ENCODE results near the gene ARRDC4. TPM values are rescaled to one million over a fixed set of nuclear protein-coding genes. Genes with fewer than 3 reads are reported as not detected.

ARRDC4 gene
- total RNA-seq, 1 experiment from 2014 or later: 9.0 TPM

DNA sequence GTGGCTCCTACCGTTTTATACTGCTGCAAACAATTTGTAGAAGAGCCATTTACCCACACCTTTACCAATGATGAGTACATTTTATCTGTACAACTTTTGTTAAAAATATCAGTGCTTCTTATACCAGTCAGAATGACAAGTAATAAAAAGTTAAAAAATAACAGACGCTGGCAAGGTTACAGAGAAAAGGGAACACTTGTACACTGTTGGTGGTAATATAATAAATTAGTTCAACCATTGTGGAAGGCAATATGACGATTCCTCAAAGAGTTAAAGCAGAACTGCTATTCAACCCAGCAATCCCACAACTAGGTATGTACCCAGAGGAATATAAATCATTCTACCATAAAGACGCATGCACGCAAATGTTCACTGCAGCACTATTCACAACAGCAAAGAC lies 51.9 kb downstream of the ARRDC4 start:
- Mint-ChIP-seq H3K27ac (no peak overlapping the region), H3K9me3 (no peaks in the 10 kb centered on the region), H3K4me1 (no peaks in the 10 kb centered on the region), H3K4me3 (no peak overlapping the region), H3K27me3 (ENCODE audit: low read depth) (no peaks in the 10 kb centered on the region), H3K36me3 (no peaks in the 10 kb centered on the region)
- DNase-seq (ENCODE audit: low spot score) (no peak), ATAC-seq (no peak)
- TF ChIP-seq, protein P1, sequence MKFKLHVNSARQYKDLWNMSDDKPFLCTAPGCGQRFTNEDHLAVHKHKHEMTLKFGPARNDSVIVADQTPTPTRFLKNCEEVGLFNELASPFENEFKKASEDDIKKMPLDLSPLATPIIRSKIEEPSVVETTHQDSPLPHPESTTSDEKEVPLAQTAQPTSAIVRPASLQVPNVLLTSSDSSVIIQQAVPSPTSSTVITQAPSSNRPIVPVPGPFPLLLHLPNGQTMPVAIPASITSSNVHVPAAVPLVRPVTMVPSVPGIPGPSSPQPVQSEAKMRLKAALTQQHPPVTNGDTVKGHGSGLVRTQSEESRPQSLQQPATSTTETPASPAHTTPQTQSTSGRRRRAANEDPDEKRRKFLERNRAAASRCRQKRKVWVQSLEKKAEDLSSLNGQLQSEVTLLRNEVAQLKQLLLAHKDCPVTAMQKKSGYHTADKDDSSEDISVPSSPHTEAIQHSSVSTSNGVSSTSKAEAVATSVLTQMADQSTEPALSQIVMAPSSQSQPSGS (CRISPR knock-in tag; IDR thresholded peaks at IDR 0.05; ENCODE audit: borderline replicate concordance, low read depth): no peak
- TF ChIP-seq, protein P2, sequence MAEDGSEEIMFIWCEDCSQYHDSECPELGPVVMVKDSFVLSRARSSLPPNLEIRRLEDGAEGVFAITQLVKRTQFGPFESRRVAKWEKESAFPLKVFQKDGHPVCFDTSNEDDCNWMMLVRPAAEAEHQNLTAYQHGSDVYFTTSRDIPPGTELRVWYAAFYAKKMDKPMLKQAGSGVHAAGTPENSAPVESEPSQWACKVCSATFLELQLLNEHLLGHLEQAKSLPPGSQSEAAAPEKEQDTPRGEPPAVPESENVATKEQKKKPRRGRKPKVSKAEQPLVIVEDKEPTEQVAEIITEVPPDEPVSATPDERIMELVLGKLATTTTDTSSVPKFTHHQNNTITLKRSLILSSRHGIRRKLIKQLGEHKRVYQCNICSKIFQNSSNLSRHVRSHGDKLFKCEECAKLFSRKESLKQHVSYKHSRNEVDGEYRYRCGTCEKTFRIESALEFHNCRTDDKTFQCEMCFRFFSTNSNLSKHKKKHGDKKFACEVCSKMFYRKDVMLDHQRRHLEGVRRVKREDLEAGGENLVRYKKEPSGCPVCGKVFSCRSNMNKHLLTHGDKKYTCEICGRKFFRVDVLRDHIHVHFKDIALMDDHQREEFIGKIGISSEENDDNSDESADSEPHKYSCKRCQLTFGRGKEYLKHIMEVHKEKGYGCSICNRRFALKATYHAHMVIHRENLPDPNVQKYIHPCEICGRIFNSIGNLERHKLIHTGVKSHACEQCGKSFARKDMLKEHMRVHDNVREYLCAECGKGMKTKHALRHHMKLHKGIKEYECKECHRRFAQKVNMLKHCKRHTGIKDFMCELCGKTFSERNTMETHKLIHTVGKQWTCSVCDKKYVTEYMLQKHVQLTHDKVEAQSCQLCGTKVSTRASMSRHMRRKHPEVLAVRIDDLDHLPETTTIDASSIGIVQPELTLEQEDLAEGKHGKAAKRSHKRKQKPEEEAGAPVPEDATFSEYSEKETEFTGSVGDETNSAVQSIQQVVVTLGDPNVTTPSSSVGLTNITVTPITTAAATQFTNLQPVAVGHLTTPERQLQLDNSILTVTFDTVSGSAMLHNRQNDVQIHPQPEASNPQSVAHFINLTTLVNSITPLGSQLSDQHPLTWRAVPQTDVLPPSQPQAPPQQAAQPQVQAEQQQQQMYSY (CRISPR knock-in tag; IDR thresholded peaks at IDR 0.05): no peak
- TF ChIP-seq RELA (CRISPR knock-in tag; IDR thresholded peaks at IDR 0.05; ENCODE audit: borderline replicate concordance) (no peak), ZNF671 (CRISPR knock-in tag; IDR thresholded peaks at IDR 0.05) (no peak), SMAD3 (CRISPR knock-in tag; IDR thresholded peaks at IDR 0.05; ENCODE audit: borderline replicate concordance) (no peak), GTF2I (CRISPR knock-in tag; conservative IDR thresholded peaks at IDR 0.05) (no peak), CBFB (CRISPR knock-in tag; IDR thresholded peaks at IDR 0.05; ENCODE audit: low read depth) (no peak), ZBTB21 (CRISPR knock-in tag; IDR thresholded peaks at IDR 0.05; ENCODE audit: borderline replicate concordance) (no peak)
- TF ChIP-seq, protein P3, sequence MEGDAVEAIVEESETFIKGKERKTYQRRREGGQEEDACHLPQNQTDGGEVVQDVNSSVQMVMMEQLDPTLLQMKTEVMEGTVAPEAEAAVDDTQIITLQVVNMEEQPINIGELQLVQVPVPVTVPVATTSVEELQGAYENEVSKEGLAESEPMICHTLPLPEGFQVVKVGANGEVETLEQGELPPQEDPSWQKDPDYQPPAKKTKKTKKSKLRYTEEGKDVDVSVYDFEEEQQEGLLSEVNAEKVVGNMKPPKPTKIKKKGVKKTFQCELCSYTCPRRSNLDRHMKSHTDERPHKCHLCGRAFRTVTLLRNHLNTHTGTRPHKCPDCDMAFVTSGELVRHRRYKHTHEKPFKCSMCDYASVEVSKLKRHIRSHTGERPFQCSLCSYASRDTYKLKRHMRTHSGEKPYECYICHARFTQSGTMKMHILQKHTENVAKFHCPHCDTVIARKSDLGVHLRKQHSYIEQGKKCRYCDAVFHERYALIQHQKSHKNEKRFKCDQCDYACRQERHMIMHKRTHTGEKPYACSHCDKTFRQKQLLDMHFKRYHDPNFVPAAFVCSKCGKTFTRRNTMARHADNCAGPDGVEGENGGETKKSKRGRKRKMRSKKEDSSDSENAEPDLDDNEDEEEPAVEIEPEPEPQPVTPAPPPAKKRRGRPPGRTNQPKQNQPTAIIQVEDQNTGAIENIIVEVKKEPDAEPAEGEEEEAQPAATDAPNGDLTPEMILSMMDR (IDR thresholded peaks at IDR 0.05): no peak
- TF ChIP-seq, protein P4, sequence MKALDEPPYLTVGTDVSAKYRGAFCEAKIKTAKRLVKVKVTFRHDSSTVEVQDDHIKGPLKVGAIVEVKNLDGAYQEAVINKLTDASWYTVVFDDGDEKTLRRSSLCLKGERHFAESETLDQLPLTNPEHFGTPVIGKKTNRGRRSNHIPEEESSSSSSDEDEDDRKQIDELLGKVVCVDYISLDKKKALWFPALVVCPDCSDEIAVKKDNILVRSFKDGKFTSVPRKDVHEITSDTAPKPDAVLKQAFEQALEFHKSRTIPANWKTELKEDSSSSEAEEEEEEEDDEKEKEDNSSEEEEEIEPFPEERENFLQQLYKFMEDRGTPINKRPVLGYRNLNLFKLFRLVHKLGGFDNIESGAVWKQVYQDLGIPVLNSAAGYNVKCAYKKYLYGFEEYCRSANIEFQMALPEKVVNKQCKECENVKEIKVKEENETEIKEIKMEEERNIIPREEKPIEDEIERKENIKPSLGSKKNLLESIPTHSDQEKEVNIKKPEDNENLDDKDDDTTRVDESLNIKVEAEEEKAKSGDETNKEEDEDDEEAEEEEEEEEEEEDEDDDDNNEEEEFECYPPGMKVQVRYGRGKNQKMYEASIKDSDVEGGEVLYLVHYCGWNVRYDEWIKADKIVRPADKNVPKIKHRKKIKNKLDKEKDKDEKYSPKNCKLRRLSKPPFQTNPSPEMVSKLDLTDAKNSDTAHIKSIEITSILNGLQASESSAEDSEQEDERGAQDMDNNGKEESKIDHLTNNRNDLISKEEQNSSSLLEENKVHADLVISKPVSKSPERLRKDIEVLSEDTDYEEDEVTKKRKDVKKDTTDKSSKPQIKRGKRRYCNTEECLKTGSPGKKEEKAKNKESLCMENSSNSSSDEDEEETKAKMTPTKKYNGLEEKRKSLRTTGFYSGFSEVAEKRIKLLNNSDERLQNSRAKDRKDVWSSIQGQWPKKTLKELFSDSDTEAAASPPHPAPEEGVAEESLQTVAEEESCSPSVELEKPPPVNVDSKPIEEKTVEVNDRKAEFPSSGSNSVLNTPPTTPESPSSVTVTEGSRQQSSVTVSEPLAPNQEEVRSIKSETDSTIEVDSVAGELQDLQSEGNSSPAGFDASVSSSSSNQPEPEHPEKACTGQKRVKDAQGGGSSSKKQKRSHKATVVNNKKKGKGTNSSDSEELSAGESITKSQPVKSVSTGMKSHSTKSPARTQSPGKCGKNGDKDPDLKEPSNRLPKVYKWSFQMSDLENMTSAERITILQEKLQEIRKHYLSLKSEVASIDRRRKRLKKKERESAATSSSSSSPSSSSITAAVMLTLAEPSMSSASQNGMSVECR (CRISPR knock-in tag; IDR thresholded peaks at IDR 0.05; ENCODE audit: borderline replicate concordance): no peak
- TF ChIP-seq, protein P5, sequence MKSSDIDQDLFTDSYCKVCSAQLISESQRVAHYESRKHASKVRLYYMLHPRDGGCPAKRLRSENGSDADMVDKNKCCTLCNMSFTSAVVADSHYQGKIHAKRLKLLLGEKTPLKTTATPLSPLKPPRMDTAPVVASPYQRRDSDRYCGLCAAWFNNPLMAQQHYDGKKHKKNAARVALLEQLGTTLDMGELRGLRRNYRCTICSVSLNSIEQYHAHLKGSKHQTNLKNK (CRISPR knock-in tag; IDR thresholded peaks at IDR 0.05): no peak
- TF ChIP-seq, protein P6, sequence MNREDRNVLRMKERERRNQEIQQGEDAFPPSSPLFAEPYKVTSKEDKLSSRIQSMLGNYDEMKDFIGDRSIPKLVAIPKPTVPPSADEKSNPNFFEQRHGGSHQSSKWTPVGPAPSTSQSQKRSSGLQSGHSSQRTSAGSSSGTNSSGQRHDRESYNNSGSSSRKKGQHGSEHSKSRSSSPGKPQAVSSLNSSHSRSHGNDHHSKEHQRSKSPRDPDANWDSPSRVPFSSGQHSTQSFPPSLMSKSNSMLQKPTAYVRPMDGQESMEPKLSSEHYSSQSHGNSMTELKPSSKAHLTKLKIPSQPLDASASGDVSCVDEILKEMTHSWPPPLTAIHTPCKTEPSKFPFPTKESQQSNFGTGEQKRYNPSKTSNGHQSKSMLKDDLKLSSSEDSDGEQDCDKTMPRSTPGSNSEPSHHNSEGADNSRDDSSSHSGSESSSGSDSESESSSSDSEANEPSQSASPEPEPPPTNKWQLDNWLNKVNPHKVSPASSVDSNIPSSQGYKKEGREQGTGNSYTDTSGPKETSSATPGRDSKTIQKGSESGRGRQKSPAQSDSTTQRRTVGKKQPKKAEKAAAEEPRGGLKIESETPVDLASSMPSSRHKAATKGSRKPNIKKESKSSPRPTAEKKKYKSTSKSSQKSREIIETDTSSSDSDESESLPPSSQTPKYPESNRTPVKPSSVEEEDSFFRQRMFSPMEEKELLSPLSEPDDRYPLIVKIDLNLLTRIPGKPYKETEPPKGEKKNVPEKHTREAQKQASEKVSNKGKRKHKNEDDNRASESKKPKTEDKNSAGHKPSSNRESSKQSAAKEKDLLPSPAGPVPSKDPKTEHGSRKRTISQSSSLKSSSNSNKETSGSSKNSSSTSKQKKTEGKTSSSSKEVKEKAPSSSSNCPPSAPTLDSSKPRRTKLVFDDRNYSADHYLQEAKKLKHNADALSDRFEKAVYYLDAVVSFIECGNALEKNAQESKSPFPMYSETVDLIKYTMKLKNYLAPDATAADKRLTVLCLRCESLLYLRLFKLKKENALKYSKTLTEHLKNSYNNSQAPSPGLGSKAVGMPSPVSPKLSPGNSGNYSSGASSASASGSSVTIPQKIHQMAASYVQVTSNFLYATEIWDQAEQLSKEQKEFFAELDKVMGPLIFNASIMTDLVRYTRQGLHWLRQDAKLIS (CRISPR knock-in tag; IDR thresholded peaks at IDR 0.05; ENCODE audit: borderline replicate concordance): no peak
- TF ChIP-seq, protein P7, sequence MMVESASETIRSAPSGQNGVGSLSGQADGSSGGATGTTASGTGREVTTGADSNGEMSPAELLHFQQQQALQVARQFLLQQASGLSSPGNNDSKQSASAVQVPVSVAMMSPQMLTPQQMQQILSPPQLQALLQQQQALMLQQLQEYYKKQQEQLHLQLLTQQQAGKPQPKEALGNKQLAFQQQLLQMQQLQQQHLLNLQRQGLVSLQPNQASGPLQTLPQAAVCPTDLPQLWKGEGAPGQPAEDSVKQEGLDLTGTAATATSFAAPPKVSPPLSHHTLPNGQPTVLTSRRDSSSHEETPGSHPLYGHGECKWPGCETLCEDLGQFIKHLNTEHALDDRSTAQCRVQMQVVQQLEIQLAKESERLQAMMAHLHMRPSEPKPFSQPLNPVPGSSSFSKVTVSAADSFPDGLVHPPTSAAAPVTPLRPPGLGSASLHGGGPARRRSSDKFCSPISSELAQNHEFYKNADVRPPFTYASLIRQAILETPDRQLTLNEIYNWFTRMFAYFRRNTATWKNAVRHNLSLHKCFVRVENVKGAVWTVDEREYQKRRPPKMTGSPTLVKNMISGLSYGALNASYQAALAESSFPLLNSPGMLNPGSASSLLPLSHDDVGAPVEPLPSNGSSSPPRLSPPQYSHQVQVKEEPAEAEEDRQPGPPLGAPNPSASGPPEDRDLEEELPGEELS (CRISPR knock-in tag; IDR thresholded peaks at IDR 0.05): no peak
- TF ChIP-seq, protein P8, sequence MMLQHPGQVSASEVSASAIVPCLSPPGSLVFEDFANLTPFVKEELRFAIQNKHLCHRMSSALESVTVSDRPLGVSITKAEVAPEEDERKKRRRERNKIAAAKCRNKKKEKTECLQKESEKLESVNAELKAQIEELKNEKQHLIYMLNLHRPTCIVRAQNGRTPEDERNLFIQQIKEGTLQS (CRISPR knock-in tag; conservative IDR thresholded peaks at IDR 0.05): no peak
- ChIA-PET POLR2A (no interaction called here), CTCF (no interaction called here)
